Esophagus (tissue), 2 donors: ENCODE data around the gene TRIM73. TPM values are rescaled to one million over a fixed set of nuclear protein-coding genes. Genes with fewer than 3 reads are reported as not detected.
"Not testable (repeated sequence)": the region's sequence is repeated elsewhere in the genome, so short reads cannot be mapped to it uniquely, and the experiment has no call there.

Experiments used
- H3K27ac ChIP-seq, 2 donors: one replicate each; pipeline ENCODE4 v1.5.1; 2013; ENCODE audit warnings: low read depth in 2 of 2, mild to moderate bottlenecking in 2 of 2, inconsistent platforms in 1 of 2, low read length in 1 of 2, moderate library complexity in 1 of 2
- H3K27me3 ChIP-seq, 2 donors: one replicate each; pipeline ENCODE4 v1.6.1; 2013; ENCODE audit warnings: low read length in 2 of 2, control low read depth in 1 of 2, mild to moderate bottlenecking in 1 of 2; ENCODE audit not compliant: insufficient read depth in 2 of 2, control insufficient read depth in 1 of 2
- H3K36me3 ChIP-seq, 2 donors: one replicate each; pipeline ENCODE4 v1.6.1; 2013; ENCODE audit warnings: low read length in 1 of 2; ENCODE audit not compliant: control insufficient read depth in 2 of 2, insufficient read depth in 2 of 2
- H3K4me1 ChIP-seq, 2 donors: one replicate each; pipeline ENCODE4 v1.6.1; 2013; ENCODE audit warnings: low read length in 1 of 2; ENCODE audit not compliant: control insufficient read depth in 2 of 2, insufficient read depth in 2 of 2
- H3K4me3 ChIP-seq, 2 donors: one replicate each; pipeline ENCODE4 v1.5.1; 2013; ENCODE audit warnings: low read length in 2 of 2, mild to moderate bottlenecking in 2 of 2, low read depth in 1 of 2, moderate library complexity in 1 of 2
- H3K9me3 ChIP-seq, 2 donors: one replicate each; pipeline ENCODE4 v1.6.1; 2013; ENCODE audit warnings: mild to moderate bottlenecking in 2 of 2, low read depth in 1 of 2, low read length in 1 of 2, moderate library complexity in 1 of 2; ENCODE audit not compliant: control insufficient read depth in 2 of 2, insufficient read depth in 1 of 2
- WGBS, 2 donors: extraction: QIAGEN DNeasy Blood & Tissue Kit; methylation state at CpG; one replicate each; pipeline ENCODE4 v1.1.7; 2013; 5-methylcytosine and 5-hydroxymethylcytosine counted together
- polyA plus RNA-seq, 2 donors: library from polyadenylated mRNA; stranded (reverse); fragments of 200-250 nt; gene quantifications; one replicate each; pipeline ENCODE4 v1.2.3, GENCODE V29; 2013
- donor health status: healthy with polysubstance abuse.
- donor health status: Bipolar disorder and iron deficiency.

Gene TRIM73
- polyA plus RNA-seq, 2 donors, result 1.5 to 2.9 TPM

GRCh38 chr7:75398771-75399700, 3.6 kb downstream of the TRIM73 start:
- H3K27ac ChIP-seq, H3K4me3 ChIP-seq, H3K36me3 ChIP-seq, H3K9me3 ChIP-seq, H3K27me3 ChIP-seq, H3K4me1 ChIP-seq: not testable (repeated sequence)
- WGBS, 2 donors, result 87 to 89% methylated on average over 3 of the region's 34 CpGs

- H3K27ac ChIP-seq, H3K4me3 ChIP-seq, H3K36me3 ChIP-seq, H3K27me3 ChIP-seq, H3K9me3 ChIP-seq, H3K4me1 ChIP-seq: not testable (repeated sequence)
- WGBS, 2 donors, result no CpG with 5 or more reads among the region's 6 CpGs
These were observed 5.1 kb downstream of the TRIM73 start for GRCh38 chr7:75400575-75400974.

GRCh38 chr7:75403455-75404443, 8.3 kb downstream of the TRIM73 start:
- not testable (repeated sequence) for H3K27ac ChIP-seq, H3K9me3 ChIP-seq, H3K4me3 ChIP-seq, H3K36me3 ChIP-seq, H3K4me1 ChIP-seq, H3K27me3 ChIP-seq
- WGBS, 2 donors, result no CpG with 5 or more reads among the region's 28 CpGs

- H3K36me3 ChIP-seq, H3K27ac ChIP-seq, H3K4me3 ChIP-seq, H3K9me3 ChIP-seq, H3K27me3 ChIP-seq, H3K4me1 ChIP-seq: not testable (repeated sequence)
- WGBS, 2 donors, result 84% methylated on average over 4 of the region's 18 CpGs; no CpG with 5 or more reads in 1 of the 2 donors
These were observed 9.2 kb downstream of the TRIM73 start for GRCh38 chr7:75404663-75405062.

GRCh38 chr7:75409880-75410822, 14.7 kb downstream of the TRIM73 start:
- not testable (repeated sequence) for H3K27me3 ChIP-seq, H3K27ac ChIP-seq, H3K4me1 ChIP-seq, H3K9me3 ChIP-seq, H3K36me3 ChIP-seq, H3K4me3 ChIP-seq
- 4 to 6% methylated on average over 6 to 14 of the region's 74 CpGs for WGBS, 2 donors

GRCh38 chr7:75410823-75411173, 15.4 kb downstream of the TRIM73 start:
- H3K4me1 ChIP-seq, H3K27ac ChIP-seq, H3K4me3 ChIP-seq, H3K36me3 ChIP-seq, H3K9me3 ChIP-seq, H3K27me3 ChIP-seq: not testable (repeated sequence)
- no CpG with 5 or more reads among the region's 13 CpGs for WGBS, 2 donors

- not testable (repeated sequence) for H3K27ac ChIP-seq, H3K4me3 ChIP-seq, H3K36me3 ChIP-seq, H3K4me1 ChIP-seq, H3K9me3 ChIP-seq, H3K27me3 ChIP-seq
- 66 to 73% methylated on average over 5 of the region's 6 CpGs for WGBS, 2 donors
These were observed 18.8 kb downstream of the TRIM73 start for GRCh38 chr7:75414204-75414603.

GRCh38 chr7:75414708-75415427, 19.4 kb downstream of the TRIM73 start:
- not testable (repeated sequence) for H3K27me3 ChIP-seq, H3K27ac ChIP-seq, H3K4me3 ChIP-seq, H3K9me3 ChIP-seq, H3K36me3 ChIP-seq, H3K4me1 ChIP-seq
- 57 to 66% methylated on average over 12 of the region's 13 CpGs for WGBS, 2 donors

- H3K27ac ChIP-seq, H3K4me1 ChIP-seq, H3K27me3 ChIP-seq, H3K9me3 ChIP-seq, H3K4me3 ChIP-seq, H3K36me3 ChIP-seq: not testable (repeated sequence)
- 74 to 84% methylated on average over 10 to 11 of the region's 11 CpGs for WGBS, 2 donors
These were observed 20.0 kb downstream of the TRIM73 start for GRCh38 chr7:75415428-75415817.
